Transverse colon (tissue), 3 donors: Measurements from ENCODE around the gene HADHB.

Source experiments
- CTCF ChIP-seq, 5 experiments: fragments of 200-600 bp in 3 of 5; fragments of 450-650 bp in 2 of 5; sonication (generic) in 3 of 5; IDR thresholded peaks; 1 replicate in 2 of 5; 2 replicates in 3 of 5; pipeline ENCODE4 v1.5.1; 2016 to 2017; ENCODE audit warnings: antibody characterized with exemption in 5 of 5, inconsistent platforms in 3 of 5, mild to moderate bottlenecking in 2 of 5, moderate library complexity in 1 of 5
- EP300 ChIP-seq: sonication (generic); formaldehyde crosslinking; IDR thresholded peaks from one replicate; pipeline ENCODE4 v1.6.1; 2017; ENCODE audit warnings: antibody characterized with exemption, low read depth

GRCh38 chr2:26314243-26314642 is 69.5 kb downstream of the HADHB start:
- TF ChIP-seq EP300 (no peak), CTCF (IDR thresholded peaks at IDR 0.05) (no peak)
